HG02970 (cell line): ENCODE measurements around the gene AMPD3.
A peak's percentile ranks its signal among the peaks of the same experiment; 100 is the strongest.

Source experiments
- ATAC-seq: cut with Tn5 transposase; IDR thresholded peaks from one replicate; pipeline ENCODE4 v1.9.1; 2021; ENCODE audit warnings: mild to moderate bottlenecking, moderate library complexity, moderate number of reproducible peaks; ENCODE audit not compliant: unreplicated experiment, low FRiP score

The AMPD3 gene

DNA sequence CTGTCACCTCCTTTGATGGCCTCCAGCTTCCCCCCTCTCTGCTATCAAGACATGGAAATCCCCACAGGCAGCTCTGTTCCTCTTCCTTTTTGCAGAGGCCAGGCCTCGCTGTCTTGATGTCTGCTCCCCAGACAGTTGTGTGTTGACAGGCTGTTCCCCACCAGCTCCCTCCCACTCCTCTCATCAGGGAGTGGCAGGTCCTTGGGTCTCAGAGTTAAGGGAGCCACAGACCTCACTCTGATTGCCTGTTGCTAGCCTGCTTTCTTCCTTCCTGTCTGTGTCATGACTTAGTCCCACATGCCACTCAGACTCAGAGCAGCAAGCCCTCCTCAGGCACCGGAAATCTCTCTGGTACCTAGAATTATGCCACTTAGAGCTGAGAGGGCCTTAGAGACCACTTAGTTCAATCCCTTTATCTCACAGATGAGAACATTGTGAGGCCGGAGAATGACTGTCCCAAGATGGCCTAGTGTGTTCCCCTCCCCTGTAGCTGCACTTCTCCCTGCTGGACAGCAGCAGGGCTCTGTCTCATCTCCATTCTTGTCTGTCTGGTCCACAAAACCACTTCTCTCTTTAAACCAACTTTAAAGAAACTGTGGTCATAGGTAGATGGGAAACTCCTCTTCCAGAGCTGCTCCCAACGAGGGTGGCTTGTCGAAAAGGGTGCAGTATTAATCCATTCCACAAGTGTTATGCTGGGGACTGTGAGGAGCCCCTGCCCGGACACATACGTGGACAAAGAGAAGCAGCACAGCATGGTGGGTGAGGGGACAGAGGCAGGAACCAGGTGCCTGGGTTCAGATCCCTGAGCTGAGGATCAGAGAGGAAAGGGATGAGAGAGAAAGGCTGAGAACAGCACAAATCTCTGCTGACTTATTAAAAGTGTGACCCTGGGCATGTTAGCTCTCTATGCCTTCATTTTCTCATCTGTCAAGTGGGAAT lies 4.2 kb downstream of the AMPD3 start:
- ATAC-seq, result peak; percentile 39

DNA sequence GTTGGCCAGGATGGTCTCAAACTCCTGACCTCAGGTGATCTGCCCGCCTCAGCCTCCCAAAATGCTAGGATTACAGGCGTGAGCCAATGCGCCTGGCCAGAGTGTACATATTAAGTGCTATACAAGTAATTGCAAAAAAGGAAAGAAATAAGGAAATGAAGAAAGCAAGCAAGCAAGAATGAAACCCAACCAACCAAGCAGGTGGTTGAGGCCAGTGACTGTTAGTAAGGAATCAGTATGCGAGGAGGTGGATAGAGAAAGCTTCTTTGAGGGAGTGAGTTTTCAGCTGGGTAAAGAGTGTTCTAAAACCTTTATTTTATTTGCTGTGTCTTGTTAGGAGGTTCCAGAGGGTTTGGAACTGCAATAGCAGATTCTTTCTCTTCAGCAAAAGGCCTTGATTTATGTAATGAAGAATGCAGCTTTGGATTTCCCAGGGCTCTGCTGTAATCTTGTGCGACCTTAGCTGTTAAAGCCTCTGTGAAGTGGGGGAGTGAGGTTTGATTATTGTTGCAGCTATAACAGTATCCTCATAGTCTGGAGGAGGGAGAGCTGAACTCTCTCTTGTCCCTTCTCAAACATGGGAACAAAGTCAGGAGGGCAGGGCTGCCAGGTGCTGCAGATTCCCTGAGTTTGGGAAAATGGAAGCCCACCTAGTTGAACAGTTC lies 5.7 kb downstream of the AMPD3 start:
- ATAC-seq, result no peak

DNA sequence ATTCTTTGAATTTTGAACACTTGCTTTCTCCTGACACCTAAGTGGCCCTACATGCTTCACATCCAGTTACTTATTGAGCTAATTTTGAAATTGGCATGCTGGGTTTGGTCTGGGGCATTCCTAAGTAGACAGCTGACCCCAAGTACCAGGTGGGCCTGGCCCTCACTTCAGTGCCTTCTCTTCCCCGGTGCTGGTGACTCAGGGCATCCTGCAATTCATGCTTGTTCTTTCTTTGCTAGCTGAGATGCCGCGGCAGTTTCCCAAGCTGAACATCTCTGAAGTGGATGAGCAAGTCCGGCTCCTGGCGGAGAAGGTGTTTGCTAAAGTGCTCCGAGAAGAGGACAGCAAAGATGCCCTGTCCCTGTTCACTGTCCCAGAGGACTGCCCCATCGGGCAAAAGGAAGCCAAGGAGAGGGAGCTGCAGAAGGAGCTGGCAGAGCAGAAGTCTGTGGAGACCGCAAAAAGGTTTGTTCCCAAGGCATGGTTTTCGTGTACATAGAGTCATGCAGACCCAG lies 6.3 kb downstream of the AMPD3 start:
- ATAC-seq, result no peak

DNA sequence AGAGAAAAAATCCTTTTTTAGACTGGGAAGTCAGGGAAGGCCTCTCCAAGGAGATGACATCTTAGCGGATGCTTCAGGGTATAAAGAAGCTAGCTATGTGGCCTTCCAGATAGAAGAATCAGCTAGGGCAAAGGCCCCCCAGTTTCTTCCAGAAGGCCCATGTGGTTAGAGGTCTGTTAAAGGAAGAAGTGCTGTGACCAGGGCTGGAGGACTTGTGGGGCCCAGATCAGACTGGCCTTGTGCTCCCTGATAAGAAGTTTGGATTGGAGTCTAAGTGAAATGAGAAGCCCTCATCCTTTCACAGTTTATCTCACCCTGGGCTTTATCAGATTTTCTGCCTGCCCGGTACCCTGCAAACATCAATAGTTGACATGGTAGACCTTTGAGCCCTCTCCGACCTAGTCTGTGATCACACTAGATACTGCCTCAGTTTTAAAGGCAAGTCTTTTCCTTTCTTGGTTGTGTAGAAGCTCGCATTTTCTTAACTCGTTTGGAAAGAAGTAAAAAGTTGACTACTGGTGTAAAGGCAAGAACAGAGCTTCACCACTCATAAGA lies 7.8 kb downstream of the AMPD3 start:
- ATAC-seq, result no peak

DNA sequence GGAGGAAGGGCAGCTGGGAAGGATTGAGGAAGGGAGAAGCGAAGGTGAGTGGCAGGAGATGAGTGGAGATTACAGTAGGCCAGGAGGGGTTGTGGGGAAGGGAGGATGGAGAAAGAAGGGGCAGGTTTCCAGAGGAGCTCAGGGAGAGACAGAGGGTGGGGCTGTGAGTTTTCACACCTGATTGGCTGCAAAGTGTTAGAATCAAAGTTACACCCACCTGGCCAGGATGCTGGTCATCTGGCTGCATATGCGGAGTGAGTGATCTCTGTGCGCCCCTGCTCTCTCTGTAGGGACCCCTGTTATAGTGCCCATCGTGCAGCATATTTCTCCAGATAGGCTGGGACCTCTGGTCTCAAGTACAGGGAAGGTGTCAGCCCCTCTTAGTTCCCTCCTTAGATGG lies 18.3 kb downstream of the AMPD3 start:
- ATAC-seq, result no peak

DNA sequence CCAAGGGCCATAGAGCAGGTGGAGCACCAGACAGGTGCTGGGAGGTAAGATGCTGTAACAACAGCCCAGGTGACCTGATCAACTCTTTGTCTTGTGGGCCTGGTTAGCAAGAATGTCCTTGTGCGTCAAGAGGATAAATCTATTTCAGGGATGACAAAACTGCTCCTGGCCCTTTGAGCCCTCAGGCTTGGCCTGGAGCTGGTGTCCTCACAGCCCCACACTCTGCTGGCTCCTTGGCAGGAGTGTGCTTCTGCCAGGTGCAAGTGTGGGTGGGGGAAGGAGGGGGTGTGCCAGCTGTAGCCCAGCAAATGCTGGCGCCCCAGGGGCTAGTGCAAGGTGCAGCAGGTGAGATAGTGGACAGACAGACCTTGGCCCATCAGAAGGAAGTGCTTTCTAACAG lies 19.5 kb downstream of the AMPD3 start:
- ATAC-seq, result no peak

DNA sequence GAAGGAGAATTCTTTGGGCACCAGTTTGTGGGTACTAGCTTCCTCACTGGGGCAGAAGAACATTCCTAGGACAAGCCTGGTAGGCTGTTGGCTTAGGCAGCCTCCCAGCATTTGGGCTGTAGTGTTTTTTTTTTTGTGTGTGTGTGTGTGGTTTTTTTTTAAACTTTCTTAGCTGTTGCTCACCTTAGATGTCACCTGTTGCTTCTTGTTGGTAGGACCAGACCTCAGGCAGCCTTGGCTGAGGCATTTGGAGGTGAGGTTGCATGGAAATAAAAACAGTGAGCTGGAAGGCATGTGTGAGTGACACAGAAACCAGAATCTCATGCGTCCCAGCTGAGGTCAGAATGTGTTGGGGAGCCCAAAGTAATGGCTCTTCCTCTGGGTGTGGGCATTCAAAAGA lies 21.3 kb downstream of the AMPD3 start:
- no peak for ATAC-seq

DNA sequence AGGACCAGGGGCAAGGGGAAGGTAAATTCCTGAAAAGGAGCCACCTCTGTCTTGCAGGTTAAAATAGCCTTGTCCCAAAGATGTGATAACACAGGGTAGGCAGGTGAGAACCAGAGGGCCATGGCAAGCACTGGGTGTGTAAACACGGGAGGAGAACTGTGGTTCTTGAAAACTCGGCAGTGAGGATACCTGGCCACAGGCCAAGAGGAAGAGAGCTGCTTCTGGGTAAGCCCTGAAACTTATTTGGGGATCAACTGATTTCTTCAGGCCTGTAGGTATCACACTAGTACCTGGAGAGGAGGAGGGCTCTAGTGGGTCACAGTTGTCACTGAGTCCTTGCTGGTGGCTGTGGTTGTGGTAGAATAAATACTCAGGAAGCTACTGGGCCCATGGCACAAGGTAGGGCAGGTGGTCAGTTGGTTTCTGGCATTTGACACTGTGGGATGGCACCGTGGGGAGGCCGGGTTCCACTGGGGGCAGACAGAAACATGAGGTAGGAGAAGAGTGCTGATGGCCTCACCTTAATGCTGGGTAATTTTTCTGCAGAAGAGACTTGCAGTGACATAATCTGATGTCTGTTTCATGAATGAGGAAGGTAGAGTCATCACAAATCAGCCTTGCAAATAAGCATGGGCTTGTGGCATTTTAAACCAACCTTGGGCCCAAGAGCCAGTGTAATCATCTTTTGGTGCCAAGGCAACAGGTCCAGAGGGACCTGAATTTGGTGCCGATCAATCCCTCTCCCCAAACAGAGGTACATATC lies 22.0 kb downstream of the AMPD3 start:
- ATAC-seq, result no peak

DNA sequence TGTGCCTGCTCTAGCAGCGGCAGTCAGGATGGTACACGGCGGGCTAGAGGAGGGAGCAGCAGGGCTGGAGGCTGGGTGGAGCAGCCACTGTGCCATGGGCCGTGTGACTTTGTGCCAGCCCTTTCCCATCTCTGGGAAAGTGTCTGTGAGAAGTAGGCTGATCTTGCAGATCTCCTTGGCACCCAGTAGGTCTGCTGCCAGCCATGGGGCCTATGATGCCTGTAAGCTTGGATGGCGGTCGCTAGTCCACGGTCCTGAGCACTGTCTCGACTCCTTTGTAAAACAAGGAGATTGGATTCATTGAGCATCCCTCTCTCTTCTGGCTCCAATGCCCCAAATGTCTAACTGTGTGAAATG lies 22.6 kb downstream of the AMPD3 start:
- ATAC-seq, result no peak

DNA sequence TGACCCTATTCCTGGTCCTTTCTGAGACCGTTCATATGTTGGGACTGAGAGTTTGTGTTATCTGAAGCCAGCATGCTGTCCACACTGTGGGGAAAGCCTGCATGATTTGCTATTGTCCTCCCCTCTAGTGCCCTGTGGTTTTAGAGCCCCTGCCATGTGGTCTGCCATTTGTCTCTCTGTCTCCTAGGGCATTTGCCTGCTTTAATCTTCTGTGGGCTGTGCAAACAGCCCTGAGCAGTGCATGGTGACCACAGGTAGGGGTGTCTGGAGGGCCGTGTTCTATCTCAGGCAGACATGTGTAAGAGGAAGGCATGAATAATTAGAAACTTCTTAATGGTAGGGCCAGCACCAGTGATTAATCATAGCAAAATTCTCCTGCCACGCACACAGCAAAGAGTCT lies 23.0 kb downstream of the AMPD3 start:
- ATAC-seq, result no peak

DNA sequence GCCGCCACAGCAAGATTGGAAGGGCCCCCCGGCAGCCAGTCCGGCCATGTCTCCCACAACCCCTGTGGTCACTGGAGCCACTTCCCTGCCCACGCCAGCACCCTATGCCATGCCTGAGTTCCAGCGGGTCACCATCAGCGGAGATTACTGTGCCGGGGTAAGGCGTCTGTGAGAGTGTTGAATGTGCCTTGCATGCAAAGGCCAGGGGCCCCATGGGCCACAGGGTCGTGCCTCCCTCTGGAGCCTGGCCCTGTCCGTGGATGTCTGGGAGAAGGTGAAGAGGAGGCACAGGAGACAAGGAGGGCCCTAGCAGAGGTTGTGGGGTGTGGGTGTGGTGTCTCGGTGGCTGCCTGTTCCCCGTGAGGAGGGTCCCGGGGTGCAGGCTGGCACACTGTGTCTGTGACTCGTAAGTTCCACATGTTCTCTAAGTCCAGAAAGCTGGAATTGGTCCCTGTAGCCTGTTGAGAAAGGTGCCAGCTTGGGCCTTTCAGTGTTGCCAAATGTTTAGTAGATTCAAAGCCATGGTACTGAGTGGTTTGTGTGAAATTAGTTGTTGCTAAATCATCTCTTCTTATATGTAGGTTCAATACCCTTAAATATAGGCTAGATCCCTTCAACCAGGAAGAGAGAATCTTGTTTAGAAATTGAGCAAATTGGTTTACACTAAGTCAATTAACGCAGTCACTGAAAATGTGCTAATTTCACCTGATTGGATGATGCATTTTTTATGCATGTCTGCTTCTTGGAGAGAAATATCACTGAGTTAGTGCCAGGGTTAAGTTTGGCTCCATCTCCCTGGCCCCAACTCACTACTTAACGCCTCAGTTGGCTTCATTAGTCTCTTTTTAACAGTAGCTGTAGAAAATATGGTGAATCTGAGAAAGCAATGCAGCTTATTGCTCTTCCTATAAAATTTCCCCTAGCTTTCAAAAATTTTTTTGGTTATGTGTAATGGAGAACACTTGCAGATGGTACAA lies 23.8 kb downstream of the AMPD3 start:
- no peak for ATAC-seq

DNA sequence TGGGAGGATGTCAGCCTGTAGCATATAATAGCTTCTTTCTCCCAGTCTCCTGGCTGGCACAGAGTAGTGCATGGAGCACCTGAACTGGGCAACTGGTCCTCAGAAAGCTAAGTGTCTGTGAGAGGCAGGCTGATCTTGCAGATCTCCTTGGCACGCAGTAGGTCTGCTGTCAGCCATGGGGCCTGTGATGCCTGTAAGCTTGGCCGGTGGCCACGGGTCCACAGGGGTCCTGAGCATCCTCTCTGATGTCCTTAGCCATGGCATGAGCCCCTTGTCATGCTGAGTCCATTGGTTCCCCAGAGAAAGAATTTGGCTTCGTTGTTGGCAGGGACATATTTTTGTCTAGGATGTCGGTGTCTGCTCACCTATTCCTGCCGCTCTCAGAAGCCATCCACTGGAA lies 25.0 kb downstream of the AMPD3 start:
- ATAC-seq, result no peak

DNA sequence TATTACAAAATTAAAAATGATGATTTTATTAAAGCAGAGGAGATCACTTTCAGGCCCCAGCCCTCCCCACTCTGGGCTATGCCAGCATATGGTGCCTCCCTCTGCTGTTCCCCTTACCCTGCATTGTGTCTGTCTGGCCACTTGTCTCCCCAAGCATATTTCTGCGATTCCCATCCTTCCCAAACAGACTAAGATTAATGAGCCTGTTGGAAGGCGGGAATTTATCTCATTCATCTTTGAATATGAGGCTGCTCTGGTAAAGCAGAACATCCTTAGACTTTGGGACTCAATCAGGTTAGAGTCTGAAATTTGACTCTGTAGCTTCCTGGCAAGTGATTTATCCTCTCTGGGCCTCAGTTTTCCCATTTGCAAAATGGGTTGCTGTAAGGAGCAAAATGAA lies 25.7 kb downstream of the AMPD3 start:
- no peak for ATAC-seq

DNA sequence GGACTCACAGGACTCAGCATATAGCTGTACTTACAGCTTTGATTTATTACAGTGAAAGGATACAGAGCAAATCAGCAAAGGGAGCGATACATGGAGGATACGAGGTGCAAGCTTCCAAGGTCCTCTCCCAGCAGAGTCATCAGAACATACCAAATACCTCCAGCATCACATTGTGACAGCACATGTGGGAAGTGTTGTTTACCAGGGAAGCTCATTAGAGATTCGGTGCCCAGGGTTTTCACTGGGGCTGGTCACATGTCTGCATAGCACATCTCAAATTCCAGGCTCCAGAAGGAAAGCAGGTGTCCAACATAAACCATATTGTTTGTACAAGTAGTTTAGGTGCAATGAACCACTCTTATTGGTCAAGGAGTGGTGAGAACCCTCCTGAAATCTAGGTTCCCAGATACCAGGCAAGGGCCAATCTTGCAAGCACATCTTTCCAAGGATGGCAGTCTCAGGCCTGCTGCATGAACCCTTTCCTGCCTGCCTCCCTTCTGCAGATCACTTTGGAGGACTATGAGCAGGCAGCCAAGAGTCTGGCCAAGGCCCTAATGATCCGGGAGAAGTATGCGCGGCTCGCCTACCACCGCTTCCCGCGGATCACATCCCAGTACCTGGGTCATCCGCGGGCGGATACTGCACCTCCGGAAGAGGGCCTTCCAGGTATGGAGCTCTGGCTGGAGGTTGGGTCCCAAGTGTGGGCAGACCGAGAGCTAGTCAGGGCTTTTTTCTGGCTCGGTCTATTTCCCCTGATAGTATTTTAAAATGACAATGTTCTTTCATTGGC lies 26.7 kb downstream of the AMPD3 start:
- no peak for ATAC-seq

DNA sequence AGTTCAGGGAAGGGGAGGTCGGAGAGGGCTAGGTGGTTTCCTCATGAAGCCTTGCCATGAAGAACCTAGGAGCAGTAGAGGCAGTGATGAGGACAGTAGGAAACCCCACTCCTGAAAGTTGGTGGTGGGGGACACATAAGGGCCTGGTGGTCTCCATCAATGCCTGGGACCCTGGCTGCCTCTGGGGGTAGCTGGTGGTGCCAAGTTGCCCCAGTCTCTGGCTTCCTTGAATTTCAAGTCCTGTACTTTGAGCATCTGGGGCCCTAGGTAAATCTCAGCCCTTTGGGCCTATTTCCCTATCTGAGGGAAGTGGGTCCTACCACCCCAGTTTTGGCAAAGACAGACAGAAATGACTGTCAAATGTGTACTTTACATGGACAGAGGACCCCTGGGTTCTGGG lies 28.1 kb downstream of the AMPD3 start:
- ATAC-seq, result no peak

DNA sequence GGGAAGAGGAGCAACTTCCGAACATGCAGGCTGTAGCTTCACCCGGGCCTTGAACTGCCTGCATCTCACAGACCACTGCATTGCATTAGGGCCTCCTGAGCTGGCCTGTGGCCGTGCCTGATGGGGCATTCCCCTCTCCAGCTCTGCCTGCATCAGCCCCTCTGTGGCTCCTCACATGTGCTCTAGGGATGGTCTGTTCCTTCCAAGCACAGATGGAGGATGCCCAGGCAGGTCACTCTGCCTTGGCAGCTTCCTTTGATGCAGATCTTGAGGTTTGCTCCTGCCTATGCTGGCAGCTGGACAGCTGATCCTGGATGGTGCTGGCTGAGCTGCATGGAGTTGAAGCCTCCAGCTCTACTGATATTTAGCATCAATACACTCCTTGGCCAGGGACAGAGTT lies 28.5 kb downstream of the AMPD3 start:
- no peak for ATAC-seq

DNA sequence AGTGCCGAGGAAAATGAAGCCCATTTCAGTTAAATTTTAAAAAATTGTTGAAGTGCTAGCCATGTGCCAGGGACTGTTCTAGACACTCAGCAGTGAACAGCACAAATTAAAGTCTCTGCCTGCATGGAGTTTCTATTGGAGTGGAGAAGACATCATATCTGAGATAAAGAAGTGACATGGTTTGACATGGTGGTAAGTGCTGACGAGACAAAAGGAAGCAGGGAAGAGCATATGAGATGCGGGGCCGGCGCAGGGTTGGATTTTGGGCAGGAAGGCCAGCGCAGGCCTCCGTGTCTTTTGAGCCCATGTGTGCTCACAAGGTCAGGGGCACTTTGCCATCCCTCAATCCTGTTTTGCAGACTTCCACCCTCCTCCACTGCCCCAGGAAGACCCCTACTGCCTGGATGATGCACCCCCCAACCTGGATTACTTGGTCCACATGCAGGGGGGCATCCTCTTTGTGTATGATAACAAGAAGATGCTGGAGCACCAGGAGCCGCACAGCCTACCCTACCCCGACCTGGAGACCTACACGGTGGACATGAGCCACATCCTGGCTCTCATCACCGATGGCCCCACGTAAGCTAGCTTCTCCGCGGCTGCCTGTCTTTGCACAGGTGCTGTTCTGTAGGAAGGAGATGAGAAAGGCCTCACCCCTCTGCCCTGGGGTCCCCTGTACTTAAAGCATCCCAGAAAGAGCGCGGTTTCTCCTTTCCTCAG lies 29.6 kb downstream of the AMPD3 start:
- ATAC-seq, result no peak

DNA sequence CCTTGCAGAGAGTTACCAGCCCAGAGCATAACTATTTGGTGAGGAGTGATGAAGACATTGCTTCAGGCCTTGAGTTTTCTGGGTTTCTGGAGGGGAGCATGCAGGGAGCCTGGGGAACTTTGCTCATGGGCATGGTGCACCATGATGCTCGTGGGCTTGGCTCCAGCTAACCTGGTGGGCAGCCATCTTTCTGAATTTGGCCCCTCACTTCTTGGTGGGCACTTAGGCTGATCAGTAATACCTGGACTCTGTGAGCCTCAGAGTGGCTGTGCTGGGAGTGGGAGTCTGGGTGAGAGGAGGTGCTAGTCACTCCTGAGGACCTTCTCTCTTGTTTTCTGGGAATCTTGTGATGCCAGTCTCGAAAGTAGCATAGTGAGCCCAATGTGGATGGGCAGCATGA lies 30.6 kb downstream of the AMPD3 start:
- ATAC-seq, result no peak
